AG09309 (cell line): ENCODE results near the gene RASSF3.
"Not testable (repeated sequence)": the region's sequence is repeated elsewhere in the genome, so short reads cannot be mapped to it uniquely, and the experiment has no call there.

Source experiments
- DNase-seq: peaks from one replicate; pipeline ENCODE4 v3.0.0-alpha.2; 2010; ENCODE audit warnings: low read depth
- H3K4me3 ChIP-seq: 2 replicates; pipeline ENCODE4 v1.5.1; 2011; ENCODE audit warnings: mild to moderate bottlenecking, low read depth, low read length, moderate library complexity; ENCODE audit not compliant: control insufficient read depth
- TF ChIP-seq, protein P1 (sequence below): IDR thresholded peaks from 2 replicates; pipeline ENCODE4 v1.5.1; 2011; ENCODE audit warnings: mild to moderate bottlenecking, low read depth, low read length, inconsistent platforms; ENCODE audit not compliant: insufficient read depth, control insufficient read depth; ENCODE audit errors: missing control alignments

Gene RASSF3

DNA sequence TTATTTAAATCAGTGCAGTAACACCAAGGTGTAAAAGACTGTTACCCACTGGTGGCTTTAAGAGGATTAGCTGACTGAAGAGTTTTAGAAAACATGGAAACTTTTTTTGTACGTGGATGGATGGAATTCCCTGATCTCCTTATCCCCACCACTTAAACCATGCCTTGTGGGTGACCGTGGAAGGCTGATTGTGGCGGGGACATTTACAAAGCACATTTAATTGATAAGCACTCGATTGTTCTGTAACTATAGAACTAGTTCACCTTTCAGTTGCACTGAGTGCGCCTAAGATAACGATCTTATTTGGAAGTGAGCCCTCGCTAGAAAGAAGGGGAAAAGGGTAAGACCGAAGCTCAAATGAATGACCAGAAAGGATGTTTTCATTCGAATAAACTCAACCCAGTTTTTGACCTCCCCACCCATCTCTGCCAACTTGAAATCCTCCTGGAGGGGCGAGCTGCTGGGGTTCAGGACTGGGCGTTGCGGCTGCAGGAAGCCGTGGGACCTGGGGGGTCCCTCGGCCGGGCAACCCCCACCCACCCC is 688 bp upstream of the RASSF3 start:
- TF ChIP-seq, protein P1, sequence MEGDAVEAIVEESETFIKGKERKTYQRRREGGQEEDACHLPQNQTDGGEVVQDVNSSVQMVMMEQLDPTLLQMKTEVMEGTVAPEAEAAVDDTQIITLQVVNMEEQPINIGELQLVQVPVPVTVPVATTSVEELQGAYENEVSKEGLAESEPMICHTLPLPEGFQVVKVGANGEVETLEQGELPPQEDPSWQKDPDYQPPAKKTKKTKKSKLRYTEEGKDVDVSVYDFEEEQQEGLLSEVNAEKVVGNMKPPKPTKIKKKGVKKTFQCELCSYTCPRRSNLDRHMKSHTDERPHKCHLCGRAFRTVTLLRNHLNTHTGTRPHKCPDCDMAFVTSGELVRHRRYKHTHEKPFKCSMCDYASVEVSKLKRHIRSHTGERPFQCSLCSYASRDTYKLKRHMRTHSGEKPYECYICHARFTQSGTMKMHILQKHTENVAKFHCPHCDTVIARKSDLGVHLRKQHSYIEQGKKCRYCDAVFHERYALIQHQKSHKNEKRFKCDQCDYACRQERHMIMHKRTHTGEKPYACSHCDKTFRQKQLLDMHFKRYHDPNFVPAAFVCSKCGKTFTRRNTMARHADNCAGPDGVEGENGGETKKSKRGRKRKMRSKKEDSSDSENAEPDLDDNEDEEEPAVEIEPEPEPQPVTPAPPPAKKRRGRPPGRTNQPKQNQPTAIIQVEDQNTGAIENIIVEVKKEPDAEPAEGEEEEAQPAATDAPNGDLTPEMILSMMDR = no peak
- no peak for DNase-seq

GRCh38 chr12:64610660-64611340 is 505 bp downstream of the RASSF3 start:
- H3K4me3 ChIP-seq = peak overlapping the region; percentile 73
- TF ChIP-seq, protein P1 = no peak
- no peak for DNase-seq

More for the DNA sequence above, 688 bp upstream of the RASSF3 start:
- peak overlapping the region; percentile 73 for H3K4me3 ChIP-seq

DNA sequence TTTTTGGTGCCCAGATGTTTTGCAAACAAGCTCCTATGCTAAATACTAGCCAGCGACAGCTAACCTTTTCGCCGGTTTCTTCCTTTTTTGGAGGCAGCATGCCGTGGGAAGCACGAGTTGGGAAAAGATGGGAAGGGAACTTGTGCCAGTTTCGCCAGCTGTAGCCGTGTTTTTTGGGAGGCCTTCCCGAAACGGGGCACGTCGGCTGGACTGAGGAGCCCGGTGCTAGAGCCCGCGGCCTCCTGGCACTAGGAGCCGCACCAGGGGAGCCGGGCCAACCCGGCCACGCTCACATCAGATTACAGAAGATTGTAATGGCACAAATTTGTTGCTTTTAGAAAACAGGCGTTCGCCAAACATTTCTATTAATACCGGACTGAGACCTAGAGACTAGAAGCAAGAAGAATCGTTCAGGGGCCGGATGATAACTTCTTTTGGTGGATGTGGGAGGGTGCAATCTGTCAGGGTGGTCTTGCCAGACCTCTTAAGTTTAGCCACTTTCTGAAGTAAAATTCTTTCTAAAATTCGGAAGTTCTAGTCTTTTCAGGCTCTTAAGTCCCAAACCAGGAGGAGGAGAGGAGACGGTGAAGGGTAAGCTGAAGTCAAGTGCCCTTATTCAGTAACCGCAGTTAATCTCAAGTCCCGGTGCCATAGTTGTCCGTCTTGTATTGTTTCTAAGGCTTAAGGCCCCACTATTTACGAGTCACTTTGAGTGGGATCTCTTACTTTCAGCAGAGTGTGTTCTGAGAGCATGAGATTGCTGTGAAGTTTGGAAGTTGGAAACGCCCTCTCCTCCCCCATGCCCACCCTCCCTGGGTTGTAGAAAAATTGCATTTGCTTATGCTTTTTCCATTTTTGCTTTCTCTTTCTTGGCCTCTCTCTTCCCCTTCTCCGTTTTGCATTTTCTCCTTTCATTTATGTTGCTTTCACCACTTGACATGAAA is 1.3 kb downstream of the RASSF3 start:
- TF ChIP-seq, protein P1 = no peak
- peak overlapping the region; percentile 73 for H3K4me3 ChIP-seq
- no peak for DNase-seq

GRCh38 chr12:64612843-64613242 is 2.5 kb downstream of the RASSF3 start:
- DNase-seq = no peak
- TF ChIP-seq, protein P1 = no peak
- no peak overlapping the region for H3K4me3 ChIP-seq

GRCh38 chr12:64613775-64614398 is 3.6 kb downstream of the RASSF3 start:
- not testable (repeated sequence) for DNase-seq, H3K4me3 ChIP-seq

- TF ChIP-seq, protein P1 = no peak
- H3K4me3 ChIP-seq = no peak overlapping the region
- DNase-seq = no peak
Measured at GRCh38 chr12:64616201-64616600, 5.9 kb downstream of the RASSF3 start.
